GM12873 (cell line): ENCODE results near the gene HGFAC.

Experiments used
- TF ChIP-seq, protein P1 (sequence below): IDR thresholded peaks from 2 replicates; pipeline ENCODE4 v1.5.1; 2012; ENCODE audit warnings: low read depth, mild to moderate bottlenecking, moderate library complexity, low read length, control low read depth; ENCODE audit not compliant: insufficient read depth; ENCODE audit errors: missing control alignments

Gene HGFAC

DNA sequence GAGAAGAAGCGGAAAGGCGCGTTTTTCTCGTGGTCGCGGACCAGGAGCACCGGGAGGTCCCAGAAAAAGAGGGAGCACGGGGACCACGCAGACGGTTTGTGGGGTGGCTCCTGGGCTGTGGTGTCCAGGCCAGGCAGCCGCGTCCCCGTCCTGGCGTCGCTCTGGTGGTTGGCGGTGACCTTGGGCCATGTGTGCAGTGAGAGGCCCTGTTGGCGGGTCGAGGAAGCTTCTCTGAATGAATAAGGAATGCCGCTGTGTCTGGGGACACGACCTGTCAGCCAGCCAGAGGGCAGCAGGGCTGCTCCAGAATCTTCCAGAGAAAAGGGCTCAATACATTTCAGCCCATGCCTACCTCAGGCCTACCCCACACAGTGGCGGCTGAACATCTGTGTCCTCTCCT is 24.3 kb upstream of the HGFAC start:
- TF ChIP-seq, protein P1, sequence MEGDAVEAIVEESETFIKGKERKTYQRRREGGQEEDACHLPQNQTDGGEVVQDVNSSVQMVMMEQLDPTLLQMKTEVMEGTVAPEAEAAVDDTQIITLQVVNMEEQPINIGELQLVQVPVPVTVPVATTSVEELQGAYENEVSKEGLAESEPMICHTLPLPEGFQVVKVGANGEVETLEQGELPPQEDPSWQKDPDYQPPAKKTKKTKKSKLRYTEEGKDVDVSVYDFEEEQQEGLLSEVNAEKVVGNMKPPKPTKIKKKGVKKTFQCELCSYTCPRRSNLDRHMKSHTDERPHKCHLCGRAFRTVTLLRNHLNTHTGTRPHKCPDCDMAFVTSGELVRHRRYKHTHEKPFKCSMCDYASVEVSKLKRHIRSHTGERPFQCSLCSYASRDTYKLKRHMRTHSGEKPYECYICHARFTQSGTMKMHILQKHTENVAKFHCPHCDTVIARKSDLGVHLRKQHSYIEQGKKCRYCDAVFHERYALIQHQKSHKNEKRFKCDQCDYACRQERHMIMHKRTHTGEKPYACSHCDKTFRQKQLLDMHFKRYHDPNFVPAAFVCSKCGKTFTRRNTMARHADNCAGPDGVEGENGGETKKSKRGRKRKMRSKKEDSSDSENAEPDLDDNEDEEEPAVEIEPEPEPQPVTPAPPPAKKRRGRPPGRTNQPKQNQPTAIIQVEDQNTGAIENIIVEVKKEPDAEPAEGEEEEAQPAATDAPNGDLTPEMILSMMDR, result no peak

DNA sequence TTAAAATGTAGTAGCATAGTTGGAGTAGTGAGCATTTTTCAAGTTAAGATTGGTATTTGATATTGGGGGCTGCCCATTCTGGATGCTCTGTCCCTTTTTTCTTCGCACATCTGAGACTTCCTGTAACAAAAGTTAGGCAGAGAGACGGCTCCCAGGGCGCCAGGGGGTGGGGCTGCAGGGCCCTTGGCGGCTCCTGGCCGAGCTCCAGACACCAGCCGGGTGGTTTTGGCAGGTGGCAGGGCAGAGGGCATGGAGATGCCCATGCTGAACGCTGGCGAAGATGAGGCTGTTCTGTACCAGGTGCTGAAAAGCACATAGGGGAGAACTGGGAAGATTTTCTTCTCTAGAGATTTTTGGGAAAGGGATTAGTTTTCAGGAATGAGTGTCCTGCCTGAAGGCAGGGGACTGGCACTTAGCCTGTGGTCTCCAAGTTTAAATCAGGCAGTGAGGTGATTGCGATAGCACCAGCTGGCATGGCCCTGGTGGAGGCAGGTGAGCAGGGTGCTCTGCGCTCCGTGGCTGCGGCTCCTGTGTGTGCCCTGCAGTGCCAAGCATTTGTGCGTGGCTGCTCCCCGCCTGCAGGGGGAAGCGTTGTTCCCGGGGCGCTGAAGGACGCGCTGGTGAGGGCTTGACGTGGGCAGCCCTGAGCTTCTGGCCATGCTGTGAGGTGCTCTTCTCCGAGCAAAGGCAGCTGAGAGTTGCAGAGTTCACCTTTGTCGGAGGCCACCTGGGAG is 23.6 kb upstream of the HGFAC start:
- TF ChIP-seq, protein P1, result peak; percentile 31

DNA sequence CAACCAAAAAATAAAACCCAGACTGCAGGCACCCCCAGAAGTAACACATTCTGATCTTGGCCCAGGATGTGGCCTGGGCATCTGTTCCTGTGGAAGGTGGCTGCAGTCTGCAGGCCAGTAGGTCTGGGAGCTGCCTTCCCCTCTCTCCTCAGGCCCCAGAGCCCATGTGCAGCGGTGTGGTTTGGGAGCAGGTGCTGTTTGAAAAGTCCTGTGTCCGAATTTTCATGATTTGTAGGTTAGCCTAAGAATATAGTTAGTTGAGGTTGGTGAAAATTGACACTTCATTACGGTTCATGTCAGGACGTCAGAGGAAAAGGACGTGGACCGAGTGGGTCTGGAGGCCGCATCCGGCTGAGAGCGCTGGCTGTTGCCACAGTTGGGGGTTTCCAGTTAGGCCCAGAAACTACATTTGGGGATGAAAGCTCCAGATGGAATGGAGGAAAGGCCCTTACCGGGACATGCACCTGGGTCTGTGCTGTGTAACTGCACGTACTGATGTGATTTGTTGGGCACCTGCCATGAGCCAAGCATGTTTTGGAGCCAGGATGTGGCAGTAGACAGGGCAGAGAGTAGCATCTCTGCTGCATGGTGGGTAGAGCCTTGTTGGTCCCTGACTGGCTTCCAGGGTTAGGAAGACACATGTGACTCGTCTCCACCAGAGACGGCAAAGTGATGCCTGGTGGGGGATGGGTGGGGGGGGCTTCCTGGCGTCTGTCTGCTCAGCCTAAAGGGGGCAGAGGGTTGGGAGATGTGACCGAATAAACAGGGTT is 21.7 kb upstream of the HGFAC start:
- TF ChIP-seq, protein P1, result no peak

DNA sequence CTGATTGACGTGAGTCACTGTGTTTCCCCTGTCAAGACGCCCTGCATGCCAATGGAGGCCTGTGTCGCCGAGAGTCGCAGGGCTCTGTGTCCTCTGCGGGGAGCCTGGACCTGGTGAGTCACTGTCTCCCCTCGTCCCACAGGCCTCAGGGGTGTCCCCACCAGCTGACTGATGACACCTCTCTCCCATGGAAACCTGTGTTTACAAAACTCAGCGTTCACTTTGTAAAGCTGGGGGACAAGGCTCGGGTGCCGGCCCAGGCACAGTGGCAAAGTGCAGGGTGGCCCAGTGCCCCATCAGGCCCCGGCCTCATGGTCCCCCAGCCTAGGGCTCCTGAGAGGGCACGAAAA is 21.2 kb upstream of the HGFAC start:
- TF ChIP-seq, protein P1, result no peak

DNA sequence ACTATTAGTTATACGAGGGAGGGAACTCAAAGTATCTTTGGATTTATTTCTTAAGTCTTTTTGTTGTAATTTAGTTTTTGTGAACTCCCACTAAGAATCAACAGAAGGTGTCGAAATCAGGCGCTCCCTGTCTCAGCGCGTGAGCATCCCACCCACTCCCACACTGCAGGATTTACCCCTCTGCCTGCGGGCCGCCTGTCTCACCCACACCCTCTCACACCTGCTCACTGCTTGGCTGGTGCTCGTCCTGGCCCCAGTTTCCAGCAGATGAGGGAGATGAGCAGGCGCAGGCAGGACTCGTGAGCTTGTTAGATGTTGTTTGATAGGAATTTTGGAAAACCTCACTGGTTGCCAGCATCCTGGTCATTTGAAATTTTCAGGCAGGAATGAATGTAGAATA is 20.8 kb upstream of the HGFAC start:
- TF ChIP-seq, protein P1, result no peak

DNA sequence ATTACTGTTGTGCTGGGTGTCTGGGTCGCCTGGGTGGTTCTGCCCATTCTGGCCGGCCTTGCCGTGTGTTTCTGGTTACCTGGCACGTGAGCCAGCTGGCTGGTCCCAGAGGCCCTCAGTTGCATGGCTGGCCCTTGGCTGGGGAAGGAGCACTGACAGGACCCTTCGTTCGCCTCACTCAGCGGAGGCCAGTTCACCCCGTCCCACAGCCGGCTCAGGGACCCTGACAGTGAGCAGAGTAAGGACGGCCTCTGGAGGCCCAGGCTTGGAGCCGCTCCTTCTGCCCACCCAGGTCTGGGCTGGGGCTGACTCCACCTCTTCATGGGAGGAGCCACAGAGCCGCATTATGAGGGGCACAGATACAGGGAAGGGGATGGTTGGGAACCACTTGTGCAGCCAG is 20.3 kb upstream of the HGFAC start:
- TF ChIP-seq, protein P1, result no peak

DNA sequence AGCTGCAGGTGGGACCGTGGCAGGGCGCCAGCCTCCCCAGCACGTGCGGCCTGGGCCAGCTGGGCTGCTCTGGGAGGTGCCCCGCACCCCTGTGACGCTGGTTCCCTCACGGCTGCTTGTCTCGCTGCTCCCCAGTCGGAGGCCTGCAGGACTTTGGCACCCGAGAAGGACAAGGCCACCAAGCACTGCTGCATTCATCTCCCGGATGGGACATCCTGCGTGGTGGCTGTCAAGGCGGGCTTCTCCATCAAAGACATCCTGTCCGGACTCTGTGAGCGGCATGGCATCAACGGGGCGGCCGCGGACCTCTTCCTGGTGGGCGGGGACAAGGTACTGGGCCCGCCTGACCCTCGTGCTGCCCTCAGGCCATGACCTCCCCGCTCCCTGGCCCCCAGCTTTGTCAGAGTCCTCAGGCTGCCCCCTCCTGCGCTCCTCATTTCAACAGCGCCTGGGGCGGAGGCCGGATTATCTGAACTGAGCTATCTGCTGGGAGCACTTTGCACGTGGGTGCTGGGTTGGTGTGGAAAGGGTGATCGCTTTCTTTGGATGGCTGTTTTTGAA is 19.4 kb upstream of the HGFAC start:
- TF ChIP-seq, protein P1, result no peak
